Sciatic nerve (tissue), 2 donors: ENCODE data around the gene CYB561. TPM values are rescaled to one million over a fixed set of nuclear protein-coding genes. Genes with fewer than 3 reads are reported as not detected.

Experiments
- ATAC-seq: fragments of 200-7000 bp; cut with Tn5 transposase; one replicate; pipeline ENCODE4 v1.9.1; 2020; ENCODE audit warnings: mild to moderate bottlenecking, moderate library complexity
- DNase-seq: peaks from one replicate; pipeline ENCODE4 v3.0.0-alpha.2; 2020; ENCODE audit warnings: low spot score
- intact Hi-C: fragments of 100-400 bp; cut with DNase I; formaldehyde crosslinking; loops from one replicate; pipeline ENCODE4 v1.14.2; 2022
- total RNA-seq: library from RNA; stranded (reverse); fragmentation: NEBNext Ultra II Directional; extraction: Animal tissue kit (Norgen Biotek cat#: 25700); gene quantifications from one replicate; pipeline ENCODE4 v1.2.1, GENCODE V29; 2021
- donor health status: DM: no; HTN: no; CAD: no.
- donor health status: DM: no; HTN: no; CAD: no.

Gene CYB561
- total RNA-seq, 1 donor from 2014 or later = 24.7 TPM

- DNase-seq (no peak), ATAC-seq (no peak)
- intact Hi-C loops = no loop called here
Observed at GRCh38 chr17:63398680-63399079, 47.4 kb downstream of the CYB561 start.

GRCh38 chr17:63395075-63395805, 50.9 kb downstream of the CYB561 start:
- intact Hi-C loops = no loop called here
- peak; percentile 88 for ATAC-seq
- DNase-seq = no peak

GRCh38 chr17:63390090-63390489, 56.0 kb downstream of the CYB561 start:
- intact Hi-C loops = no loop called here
- ATAC-seq (no peak), DNase-seq (no peak)

GRCh38 chr17:63387656-63388340, 58.3 kb downstream of the CYB561 start:
- intact Hi-C loops = no loop called here
- DNase-seq (no peak), ATAC-seq (no peak)

- intact Hi-C loops = no loop called here
- ATAC-seq (no peak), DNase-seq (no peak)
Observed at GRCh38 chr17:63382826-63383225, 63.3 kb downstream of the CYB561 start.

Other genes with a start within 250 kb of the CYB561 start
- gene ACE, start 30.8 kb upstream of the CYB561 start, total RNA-seq = 14.0 TPM
- not detected for gene KCNH6, start 77.1 kb upstream of the CYB561 start, total RNA-seq
- gene DCAF7, start 104.2 kb upstream of the CYB561 start, total RNA-seq = 60.6 TPM
- gene TACO1, start 154.6 kb upstream of the CYB561 start, total RNA-seq = 12.2 TPM
- gene MAP3K3, start 176.1 kb upstream of the CYB561 start, total RNA-seq = 63.4 TPM